Measurements from ENCODE around the gene TBC1D1. TPM values are rescaled to one million over a fixed set of nuclear protein-coding genes. Genes with fewer than 3 reads are reported as not detected.

Gene TBC1D1
- total RNA-seq, 1 experiment from 2014 or later: 28.5 TPM

GRCh38 chr4:38151873-38152272 is 261.0 kb downstream of the TBC1D1 start:
- H3K27me3 ChIP-seq (replicated peaks; ENCODE audit: control insufficient read depth, insufficient read depth, low read length): no peaks in the 10 kb centered on the region
- H3K9me3 Mint-ChIP-seq (ENCODE audit: unreplicated experiment): no peaks in the 10 kb centered on the region
- no peaks in the 10 kb centered on the region for H3K9me3 ChIP-seq
- H3K4me1 ChIP-seq: no peaks in the 10 kb centered on the region
- no peaks in the 10 kb centered on the region for H3K27me3 Mint-ChIP-seq (ENCODE audit: insufficient read depth, unreplicated experiment)
- no TSS peak for BruUV-seq (replicated peaks)
- CTCF ChIA-PET: no interaction called here
- intact Hi-C loops (cut with micrococcal nuclease; ENCODE audit: unreplicated experiment): no loop called here
- TF ChIP-seq CTCF (IDR thresholded peaks at IDR 0.05; ENCODE audit: insufficient read depth in 1 of 2, low read depth in 1 of 2, low read length in 1 of 2, severe bottlenecking in 1 of 2, unreplicated experiment in 1 of 2): no peak
- POLR2A ChIA-PET: no interaction called here
- peaks cover 12% of the 10 kb centered on the region for H3K4me1 Mint-ChIP-seq (ENCODE audit: low read depth, unreplicated experiment)
- no peak for DNase-seq
- no peaks in the 10 kb centered on the region for H3K36me3 Mint-ChIP-seq (ENCODE audit: insufficient read depth, unreplicated experiment)
- H3K4me3 Mint-ChIP-seq (ENCODE audit: unreplicated experiment): no peak overlapping the region
- H3K27ac Mint-ChIP-seq (ENCODE audit: unreplicated experiment): no peak overlapping the region
- H3K4me3 ChIP-seq (ENCODE audit: low read depth, low read length): no peak overlapping the region
- no peaks in the 10 kb centered on the region for H3K36me3 ChIP-seq (ENCODE audit: control insufficient read depth, insufficient read depth, low read length)

- peaks cover 12% of the 10 kb centered on the region for H3K4me1 Mint-ChIP-seq (ENCODE audit: low read depth, unreplicated experiment)
- POLR2A ChIA-PET: no interaction called here
- BruUV-seq (replicated peaks): no TSS peak
- TF ChIP-seq CTCF (IDR thresholded peaks at IDR 0.05; ENCODE audit: insufficient read depth in 1 of 2, low read depth in 1 of 2, low read length in 1 of 2, severe bottlenecking in 1 of 2, unreplicated experiment in 1 of 2): no peak
- H3K9me3 Mint-ChIP-seq (ENCODE audit: unreplicated experiment): no peaks in the 10 kb centered on the region
- no peak for DNase-seq
- H3K4me3 ChIP-seq (ENCODE audit: low read depth, low read length): no peak overlapping the region
- H3K27ac Mint-ChIP-seq (ENCODE audit: unreplicated experiment): no peak overlapping the region
- CTCF ChIA-PET: no interaction called here
- no peaks in the 10 kb centered on the region for H3K9me3 ChIP-seq
- no peaks in the 10 kb centered on the region for H3K4me1 ChIP-seq
- no peaks in the 10 kb centered on the region for H3K36me3 Mint-ChIP-seq (ENCODE audit: insufficient read depth, unreplicated experiment)
- no peaks in the 10 kb centered on the region for H3K27me3 ChIP-seq (replicated peaks; ENCODE audit: control insufficient read depth, insufficient read depth, low read length)
- no peaks in the 10 kb centered on the region for H3K27me3 Mint-ChIP-seq (ENCODE audit: insufficient read depth, unreplicated experiment)
- intact Hi-C loops (cut with micrococcal nuclease; ENCODE audit: unreplicated experiment): no loop called here
- H3K36me3 ChIP-seq (ENCODE audit: control insufficient read depth, insufficient read depth, low read length): no peaks in the 10 kb centered on the region
- H3K4me3 Mint-ChIP-seq (ENCODE audit: unreplicated experiment): no peak overlapping the region
Observed at GRCh38 chr4:38152305-38152704, 261.4 kb downstream of the TBC1D1 start.

- Mint-ChIP-seq H3K27ac (ENCODE audit: unreplicated experiment) (no peak overlapping the region), H3K9me3 (ENCODE audit: unreplicated experiment) (no peaks in the 10 kb centered on the region), H3K36me3 (ENCODE audit: insufficient read depth, unreplicated experiment) (no peaks in the 10 kb centered on the region), H3K27me3 (ENCODE audit: insufficient read depth, unreplicated experiment) (no peaks in the 10 kb centered on the region), H3K4me1 (ENCODE audit: low read depth, unreplicated experiment) (peaks cover 12% of the 10 kb centered on the region), H3K4me3 (ENCODE audit: unreplicated experiment) (no peak overlapping the region)
- Histone ChIP-seq H3K27me3 (replicated peaks; ENCODE audit: control insufficient read depth, insufficient read depth, low read length) (no peaks in the 10 kb centered on the region), H3K4me3 (ENCODE audit: low read depth, low read length) (no peak overlapping the region), H3K4me1 (no peaks in the 10 kb centered on the region), H3K36me3 (ENCODE audit: control insufficient read depth, insufficient read depth, low read length) (no peaks in the 10 kb centered on the region), H3K9me3 (no peaks in the 10 kb centered on the region)
- intact Hi-C loops (cut with micrococcal nuclease; ENCODE audit: unreplicated experiment): no loop called here
- no peak for TF ChIP-seq CTCF (IDR thresholded peaks at IDR 0.05; ENCODE audit: insufficient read depth in 1 of 2, low read depth in 1 of 2, low read length in 1 of 2, severe bottlenecking in 1 of 2, unreplicated experiment in 1 of 2)
- DNase-seq: no peak
- ChIA-PET POLR2A (no interaction called here), CTCF (no interaction called here)
- no TSS peak for BruUV-seq (replicated peaks)
Observed at GRCh38 chr4:38152721-38153386, 262.0 kb downstream of the TBC1D1 start.

All from Caco-2 (cell line).